Stimulated activated CD8-positive, alpha-beta memory T cell treated with anti-CD3 and anti-CD28 coated beads, Interleukin-7, amount 100 ng/mL, for 48 hours (primary cell): ENCODE measurements around the gene ADCY2.

Source experiments
- DNase-seq, 2 donors: peaks; one replicate each; pipeline ENCODE4 v3.0.0-alpha.2; 2020; ENCODE audit warnings: low read depth in 1 of 2; ENCODE audit errors: extremely low read depth in 1 of 2

Gene ADCY2

GRCh38 chr5:7770436-7770835 is 374.5 kb downstream of the ADCY2 start:
- no peak for DNase-seq

- DNase-seq, result no peak
Measured at GRCh38 chr5:7772141-7772540, 376.2 kb downstream of the ADCY2 start.

DNA sequence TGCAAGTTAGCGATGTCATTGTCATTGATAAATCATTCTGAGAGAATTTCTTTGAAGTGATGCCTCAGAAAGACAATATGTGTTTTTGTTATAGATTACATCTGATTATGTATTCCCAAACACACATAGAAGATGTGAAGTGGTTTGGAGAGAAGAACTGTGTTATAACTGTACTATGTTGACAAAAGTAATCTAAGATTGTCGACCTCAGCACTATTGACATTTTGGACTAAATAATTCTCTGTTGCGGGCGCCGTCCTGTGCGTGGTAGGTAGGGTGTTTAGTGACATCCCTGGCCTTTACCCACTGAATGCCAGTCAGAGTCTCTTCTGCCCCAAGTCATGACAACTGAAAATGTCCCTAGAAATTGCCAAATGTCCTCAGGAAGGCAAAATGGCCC is 377.2 kb downstream of the ADCY2 start:
- DNase-seq, result no peak

DNA sequence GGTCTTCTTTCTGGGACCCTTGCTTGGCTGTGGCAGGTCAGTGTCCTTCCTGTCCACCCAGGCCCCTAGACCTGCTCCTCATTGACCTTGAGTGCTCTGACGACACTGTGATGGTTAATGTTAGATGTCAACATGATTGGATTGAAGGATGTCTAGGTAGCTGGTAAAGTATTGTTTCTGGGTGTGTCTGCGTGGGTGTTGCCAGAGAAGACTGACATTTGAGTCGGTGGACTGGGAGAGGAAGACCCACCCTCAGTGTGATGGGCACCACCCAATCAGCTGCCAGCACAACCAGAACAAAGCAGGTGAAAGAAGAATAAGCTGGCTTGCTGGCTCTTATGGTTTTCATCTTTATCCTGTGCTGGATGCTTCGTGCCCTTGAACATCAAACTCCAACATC is 380.5 kb downstream of the ADCY2 start:
- no peak for DNase-seq

GRCh38 chr5:7779019-7780005 is 383.4 kb downstream of the ADCY2 start:
- no peak for DNase-seq

GRCh38 chr5:7781899-7782298 is 386.0 kb downstream of the ADCY2 start:
- no peak for DNase-seq

GRCh38 chr5:7784683-7785380 is 388.9 kb downstream of the ADCY2 start:
- no peak for DNase-seq

- DNase-seq, result no peak
Measured at GRCh38 chr5:7787770-7788169, 391.8 kb downstream of the ADCY2 start.

DNA sequence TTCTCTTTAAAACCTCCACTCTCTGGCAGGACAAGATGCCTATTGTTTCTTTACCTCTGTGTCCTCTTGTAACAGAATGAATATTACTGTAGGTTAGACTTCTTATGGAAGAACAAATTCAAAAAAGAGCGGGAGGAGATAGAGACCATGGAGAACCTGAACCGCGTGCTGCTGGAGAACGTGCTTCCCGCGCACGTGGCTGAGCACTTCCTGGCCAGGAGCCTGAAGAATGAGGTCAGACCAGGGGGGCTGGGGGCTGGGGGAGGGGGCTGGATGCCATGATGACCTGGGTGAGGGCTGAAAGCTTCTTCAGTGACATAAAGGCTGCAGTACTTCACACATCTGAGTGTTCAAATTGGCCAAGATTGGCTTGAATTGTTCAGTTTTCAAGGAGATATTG is 393.6 kb downstream of the ADCY2 start:
- DNase-seq, result no peak

- DNase-seq, result no peak
Measured at GRCh38 chr5:7793895-7794294, 398.0 kb downstream of the ADCY2 start.

GRCh38 chr5:7794311-7794710 is 398.4 kb downstream of the ADCY2 start:
- no peak for DNase-seq

DNA sequence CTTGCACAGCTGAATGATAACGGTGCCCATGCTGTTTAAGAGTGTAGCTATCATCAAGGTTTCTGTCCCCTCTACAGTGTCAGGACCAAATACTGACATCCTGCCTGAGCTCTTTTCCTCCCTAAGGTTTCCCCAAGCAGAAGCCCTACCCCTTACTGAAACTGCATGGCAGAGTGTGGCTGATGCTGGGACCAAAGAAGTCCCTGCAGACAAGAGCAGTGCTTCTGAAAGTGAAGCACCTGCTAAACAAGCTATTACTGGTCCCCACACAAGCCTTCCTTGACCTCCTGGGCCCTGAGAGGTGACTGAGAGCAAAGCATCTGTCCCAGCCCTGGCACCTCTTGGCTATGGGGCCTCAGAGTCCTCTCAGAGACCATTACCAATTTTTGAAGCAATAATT is 398.9 kb downstream of the ADCY2 start:
- no peak for DNase-seq

GRCh38 chr5:7795306-7795705 is 399.4 kb downstream of the ADCY2 start:
- DNase-seq, result no peak

DNA sequence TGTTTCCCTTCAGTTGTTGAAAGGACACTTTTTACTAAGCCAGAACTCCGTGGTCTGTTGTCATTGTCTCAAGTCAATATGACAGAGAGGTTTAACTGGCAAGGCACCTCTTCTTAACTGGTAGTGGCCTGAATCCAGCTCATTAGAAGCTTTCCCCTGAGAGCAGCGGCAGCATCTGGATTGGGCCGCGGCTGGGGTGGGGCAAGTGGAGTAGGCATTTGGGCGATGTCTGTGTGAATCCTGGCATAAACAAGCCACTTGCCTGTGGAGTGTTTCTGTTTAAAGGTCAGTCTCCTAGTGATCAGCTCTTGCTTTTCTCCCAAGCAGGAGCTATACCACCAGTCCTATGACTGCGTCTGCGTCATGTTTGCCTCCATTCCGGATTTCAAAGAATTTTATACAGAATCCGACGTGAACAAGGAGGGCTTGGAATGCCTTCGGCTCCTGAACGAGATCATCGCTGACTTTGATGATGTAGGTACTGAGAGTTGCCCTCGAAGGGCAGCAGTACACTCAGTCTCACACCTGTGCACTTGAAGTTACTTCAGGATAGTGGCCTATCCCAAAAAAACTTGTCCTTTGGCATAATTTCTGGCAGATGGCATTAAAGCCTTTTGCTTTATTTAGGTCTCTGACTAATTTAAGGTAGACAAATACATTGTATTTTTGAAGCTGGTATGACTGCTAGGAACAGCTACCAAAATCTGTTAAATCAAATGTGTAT is 406.1 kb downstream of the ADCY2 start:
- DNase-seq, result no peak

GRCh38 chr5:7802855-7803254 is 406.9 kb downstream of the ADCY2 start:
- DNase-seq, result no peak

DNA sequence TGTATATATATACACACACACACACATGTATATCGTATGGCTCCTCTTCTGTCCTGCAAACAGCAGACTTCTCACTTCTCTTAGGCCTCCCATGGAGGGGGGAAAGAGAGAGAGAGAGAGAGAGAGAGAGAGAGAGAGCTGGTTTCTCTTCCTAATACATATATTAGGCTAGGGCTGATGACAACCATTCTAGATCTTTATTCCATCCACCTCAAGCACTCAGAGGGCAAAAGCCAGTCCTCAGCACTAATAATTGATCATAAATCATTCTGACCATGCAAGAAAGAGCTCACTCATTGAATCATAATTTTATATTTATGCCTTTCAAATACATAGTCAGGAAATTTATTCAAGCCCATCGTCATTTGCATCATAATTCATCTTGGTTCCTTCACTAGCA is 408.0 kb downstream of the ADCY2 start:
- DNase-seq, result no peak

DNA sequence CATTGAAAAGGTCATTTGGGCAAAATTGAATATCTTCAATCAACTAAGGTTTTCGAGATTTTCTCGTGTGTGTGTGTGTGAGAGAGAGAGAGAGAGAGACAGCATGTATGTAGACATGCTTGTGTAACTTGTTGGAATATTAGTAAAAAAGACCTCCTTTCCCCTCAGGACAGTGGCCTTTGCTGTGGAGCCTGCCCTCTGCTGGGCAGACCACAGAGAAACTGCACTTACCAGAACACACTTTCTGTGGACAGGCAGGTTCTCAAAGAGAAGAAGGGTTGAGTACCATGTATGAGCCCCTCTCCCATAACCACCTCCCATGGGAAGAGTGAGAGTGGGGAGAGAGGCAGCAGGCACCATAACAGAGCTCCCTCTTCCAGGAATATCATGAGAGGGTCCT is 409.4 kb downstream of the ADCY2 start:
- no peak for DNase-seq

DNA sequence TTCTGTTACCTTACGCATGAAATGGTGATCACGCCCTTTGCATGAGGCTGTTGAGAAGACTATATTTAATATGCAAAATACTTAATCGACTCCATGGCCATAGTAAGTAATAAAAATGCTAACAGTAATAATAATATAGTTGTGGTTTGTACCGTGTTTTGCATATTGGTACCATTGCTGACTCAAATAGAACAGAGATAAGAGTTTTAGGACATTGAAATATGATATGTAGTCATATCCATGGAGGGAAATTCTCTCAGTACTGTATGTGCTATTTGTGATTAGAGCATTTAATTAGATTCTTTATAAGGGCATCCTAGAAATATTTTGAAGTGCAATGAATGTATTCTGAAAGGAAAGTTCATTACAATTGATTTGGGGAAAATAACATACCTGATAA is 413.1 kb downstream of the ADCY2 start:
- DNase-seq, result no peak

DNA sequence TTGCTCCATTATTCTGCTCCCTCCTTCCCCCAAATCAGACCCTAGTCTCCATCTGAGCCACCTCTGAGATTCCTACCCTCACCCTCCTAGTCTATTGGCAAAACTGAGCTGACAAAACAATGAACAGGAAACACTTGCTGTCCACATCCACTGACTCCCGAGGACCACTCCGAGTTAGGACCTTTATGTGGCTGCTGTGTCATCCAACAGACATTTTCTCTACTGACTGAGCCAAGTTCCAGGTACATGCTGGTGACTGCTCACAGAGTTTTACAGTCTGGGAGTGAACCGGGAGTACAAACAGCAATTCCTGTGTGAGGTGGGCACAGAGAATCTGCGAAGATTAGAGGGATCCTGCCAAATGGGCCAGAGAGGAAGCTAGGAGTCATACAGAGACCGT is 415.8 kb downstream of the ADCY2 start:
- no peak for DNase-seq

DNA sequence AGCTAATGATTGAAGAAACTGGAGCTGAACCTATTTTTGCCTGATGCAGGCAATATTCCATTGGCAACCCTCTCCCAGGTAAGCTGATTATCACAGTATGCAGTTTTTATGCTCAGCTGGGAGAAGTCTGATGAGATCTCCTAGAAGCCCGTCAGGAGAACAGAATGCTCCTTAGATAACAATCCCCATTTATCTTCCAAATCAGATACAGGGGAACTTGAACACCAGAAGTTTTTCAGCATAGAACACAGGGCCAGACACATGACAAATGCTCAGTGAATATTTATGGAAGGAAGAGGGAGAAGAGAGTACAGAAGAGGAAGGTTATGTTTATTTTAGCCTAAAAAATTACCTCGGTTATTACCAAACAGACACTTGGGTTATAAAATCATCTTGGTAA is 417.1 kb downstream of the ADCY2 start:
- no peak for DNase-seq

DNA sequence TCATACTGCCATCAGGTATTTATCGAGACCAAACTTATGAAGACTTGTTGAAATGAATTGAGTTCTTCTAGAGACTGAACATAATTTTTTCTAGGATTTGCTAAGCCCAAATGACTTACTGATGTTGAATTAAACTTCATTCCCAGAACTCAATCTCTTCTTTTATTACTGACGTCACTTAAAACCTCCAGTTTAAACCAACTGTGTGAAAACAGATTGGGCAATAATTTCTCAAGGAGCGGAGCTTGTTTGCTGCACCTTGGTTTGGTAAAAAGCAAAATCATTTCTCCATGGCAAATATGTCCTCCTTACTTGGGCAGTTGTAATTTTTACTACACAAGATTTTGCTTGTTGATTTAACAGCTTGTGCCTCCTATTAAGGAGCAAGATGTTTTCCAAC is 417.6 kb downstream of the ADCY2 start:
- no peak for DNase-seq

DNA sequence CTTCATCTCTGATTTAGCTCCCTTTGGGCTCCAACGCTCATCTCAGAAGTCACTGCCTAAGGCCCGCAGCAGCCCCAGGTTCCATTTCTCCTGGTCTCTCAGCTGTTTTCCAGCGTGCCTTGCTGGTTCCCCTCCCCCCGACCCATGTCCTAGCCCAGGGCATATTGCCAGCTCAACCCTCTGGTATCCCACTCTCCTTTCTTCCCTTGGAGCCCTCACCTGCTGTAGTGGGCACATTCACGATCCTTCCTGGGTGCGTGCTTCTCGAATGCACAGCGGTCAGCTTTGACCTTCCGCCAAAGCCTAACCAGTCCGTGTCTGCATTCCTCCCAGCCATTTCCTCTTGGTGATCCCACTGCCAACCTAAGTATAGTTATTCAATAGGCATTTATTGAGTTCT is 418.9 kb downstream of the ADCY2 start:
- no peak for DNase-seq
